ENCODE results near the gene SETD7. TPM values are rescaled to one million over a fixed set of nuclear protein-coding genes. Genes with fewer than 3 reads are reported as not detected.

Gene SETD7
- total and polyA plus RNA-seq, 2 of the 4 experiments (the other 2 are of a cell fraction): 17.0 to 46.6 TPM

- Histone ChIP-seq H3K4me2 (ENCODE audit: low read depth, low read length) (no peak overlapping the region), H2BK5ac (ENCODE audit: low read depth, low read length, poor library complexity, severe bottlenecking) (no peak overlapping the region), H2BK120ac (ENCODE audit: low read depth, low read length) (no peak overlapping the region), H4K20me1 (ENCODE audit: insufficient read depth, low read length) (no peaks in the 10 kb centered on the region), H2AFZ (replicated peaks; ENCODE audit: low read length, poor library complexity) (no peak overlapping the region), H4K8ac (ENCODE audit: low read depth in 2 of 2, low read length in 2 of 2) (no peak overlapping the region), H3K36me3 (ENCODE audit: control insufficient read depth, insufficient read depth, low read length) (peaks cover 3% of the 10 kb centered on the region; the same call in 1 of the 2 replicates), H3K9me3 (ENCODE audit: control insufficient read depth, insufficient read depth, low read length) (peaks cover 2% of the 10 kb centered on the region; the same call in 1 of the 2 replicates), H3K18ac (ENCODE audit: low read depth, low read length) (no peak overlapping the region), H2BK20ac (ENCODE audit: low read depth, low read length) (no peak overlapping the region), H3K4me1 (ENCODE audit: control insufficient read depth, insufficient read depth, low read length) (peaks cover 1% of the 10 kb centered on the region; the same call in 1 of the 2 replicates), H4K91ac (ENCODE audit: insufficient read depth, low read depth, low read length) (no peak overlapping the region), H2BK15ac (ENCODE audit: low read depth, low read length) (no peak overlapping the region), H3K9me1 (ENCODE audit: insufficient read depth, low read length) (no peaks in the 10 kb centered on the region; the same call in 1 of the 2 replicates), H3K23ac (ENCODE audit: low read depth, low read length) (no peak overlapping the region), H3K27ac (ENCODE audit: insufficient read depth, low read length) (no peak overlapping the region), H3K4ac (ENCODE audit: low read depth, low read length) (no peak overlapping the region), H2AK9ac (replicated peaks; ENCODE audit: low read depth, low read length, poor library complexity) (no peak overlapping the region), H3K9ac (ENCODE audit: low read depth, low read length) (no peak overlapping the region), H3K14ac (replicated peaks; ENCODE audit: low read depth, low read length) (no peak overlapping the region), H3K4me3 (ENCODE audit: insufficient read depth, low read depth, low read length) (no peak overlapping the region), H2AK5ac (ENCODE audit: low read depth, low read length) (no peak overlapping the region), H3K79me1 (ENCODE audit: low read depth in 1 of 2, low read length in 2 of 2) (no peaks in the 10 kb centered on the region), H3K56ac (ENCODE audit: extremely low read depth, insufficient read depth, low read length) (no peak overlapping the region), H4K5ac (ENCODE audit: low read depth, low read length) (no peak overlapping the region), H3K27me3 (ENCODE audit: control insufficient read depth, insufficient read depth, low read length) (no peaks in the 10 kb centered on the region)
- ChIA-PET CTCF (no interaction called here), POLR2A (ENCODE audit: unreplicated experiment) (no interaction called here)
- ATAC-seq (ENCODE audit: low read depth): no peak
- no TSS peak for BruUV-seq (replicated peaks)
- TF ChIP-seq MAFK (IDR thresholded peaks at IDR 0.05; ENCODE audit: low read depth, low read length) (no peak), ELK1 (IDR thresholded peaks at IDR 0.05; ENCODE audit: borderline replicate concordance, low read depth, low read length) (no peak), NFE2L2 (IDR thresholded peaks at IDR 0.05; ENCODE audit: low read depth, low read length) (no peak), SMC3 (IDR thresholded peaks at IDR 0.05; ENCODE audit: low read depth, low read length) (no peak), BHLHE40 (IDR thresholded peaks at IDR 0.05; ENCODE audit: low read depth, low read length) (no peak), USF2 (IDR thresholded peaks at IDR 0.05; ENCODE audit: low read depth, low read length) (no peak), MAZ (IDR thresholded peaks at IDR 0.05; ENCODE audit: borderline replicate concordance, low read depth, low read length) (no peak), MXI1 (IDR thresholded peaks at IDR 0.05; ENCODE audit: borderline replicate concordance, low read depth, low read length) (no peak), RAD21 (IDR thresholded peaks at IDR 0.05; ENCODE audit: low read length) (no peak), CTCF (conservative IDR thresholded peaks at IDR 0.05; ENCODE audit: low read depth, low read length) (no peak), CEBPB (IDR thresholded peaks at IDR 0.05; ENCODE audit: low read depth, low read length) (no peak), RCOR1 (IDR thresholded peaks at IDR 0.05; ENCODE audit: insufficient replicate concordance, low read length) (no peak), FOS (IDR thresholded peaks at IDR 0.05; ENCODE audit: low read depth, low read length) (no peak), RFX5 (IDR thresholded peaks at IDR 0.05; ENCODE audit: low read depth, low read length) (no peak), POLR2A (IDR thresholded peaks at IDR 0.05; ENCODE audit: low read depth, low read length) (no peak), CHD1 (IDR thresholded peaks at IDR 0.05; ENCODE audit: low read depth, low read length) (no peak)
- intact Hi-C loops (cut with micrococcal nuclease) (no loop called here), in situ Hi-C loops (cut with MboI; ENCODE audit: low sequenced_read_pairs) (loop anchor here (5.0 kb wide), 1 partner anchor 153 kb away; no protein-coding TSS in a partner anchor), dilution Hi-C loops (cut with HindIII; ENCODE audit: low sequenced_read_pairs, unreplicated experiment) (no loop called here)
- WGBS, 2 experiments (ENCODE audit: extremely low coverage in 2 of 2, insufficient read length in 1 of 2): 83% methylated on average over 1 of the region's 4 CpGs; no CpG with 5 or more reads in 1 of the 2 experiments
- no peak for DNase-seq
These were observed 56.8 kb downstream of the SETD7 start for GRCh38 chr4:139499186-139499585.
